ENCODE measurements around the gene PLEKHM2.

The PLEKHM2 gene

GRCh38 chr1:15719381-15720120 lies 35.4 kb downstream of the PLEKHM2 start:
- no peak overlapping the region for H3K4me3 ChIP-seq (ENCODE audit: low read length)
- no peak for TF ChIP-seq CTCF (conservative IDR thresholded peaks at IDR 0.05; ENCODE audit: low read depth, low read length)
- no peak for DNase-seq (ENCODE audit: low read depth)

DNA sequence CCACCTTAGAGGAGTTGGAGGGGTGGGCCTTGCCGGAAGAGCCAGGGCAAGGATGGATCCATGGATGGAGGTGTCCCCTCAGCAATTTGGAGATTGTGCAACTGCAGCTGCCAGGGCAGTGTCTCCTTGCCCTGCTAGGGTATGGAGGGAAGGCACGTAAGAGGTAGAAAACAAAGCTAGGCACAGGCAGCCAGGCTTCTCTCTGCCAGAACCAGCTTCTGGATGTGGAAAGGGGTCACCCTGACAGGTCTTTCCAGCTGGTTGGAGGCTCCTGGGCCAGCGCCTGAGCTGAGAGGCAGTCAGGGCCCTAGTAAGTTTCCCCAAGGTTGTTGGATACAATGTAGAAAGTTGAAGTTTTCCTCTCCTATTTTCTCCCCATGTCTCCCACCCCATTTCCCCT lies 36.7 kb downstream of the PLEKHM2 start:
- H3K4me3 ChIP-seq (ENCODE audit: low read length) = no peak overlapping the region
- DNase-seq (ENCODE audit: low read depth) = no peak
- no peak for TF ChIP-seq CTCF (conservative IDR thresholded peaks at IDR 0.05; ENCODE audit: low read depth, low read length)

DNA sequence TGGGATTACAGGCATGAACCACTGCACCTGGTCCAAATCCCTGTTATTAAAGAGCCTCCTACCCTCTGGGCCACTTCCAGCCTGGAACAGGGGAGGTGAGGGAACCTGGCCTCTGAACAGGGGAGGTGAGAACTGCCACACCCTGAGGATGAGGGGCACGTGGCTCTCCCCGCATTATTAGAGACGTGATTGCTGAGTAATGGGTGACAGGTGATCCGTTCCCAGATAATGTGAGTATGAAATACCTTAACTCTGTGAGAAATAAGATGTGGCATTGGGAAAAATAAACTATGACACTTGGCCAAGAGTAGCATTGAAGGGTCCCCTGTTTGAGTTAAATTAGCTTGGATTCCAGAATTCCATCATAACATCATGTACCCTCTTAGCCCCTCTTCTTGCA lies 38.3 kb downstream of the PLEKHM2 start:
- no peak for DNase-seq (ENCODE audit: low read depth)
- H3K4me3 ChIP-seq (ENCODE audit: low read length) = no peak overlapping the region
- TF ChIP-seq CTCF (conservative IDR thresholded peaks at IDR 0.05; ENCODE audit: low read depth, low read length) = no peak

GRCh38 chr1:15722836-15723532 lies 38.9 kb downstream of the PLEKHM2 start:
- H3K4me3 ChIP-seq (ENCODE audit: low read length) = no peak overlapping the region
- no peak for TF ChIP-seq CTCF (conservative IDR thresholded peaks at IDR 0.05; ENCODE audit: low read depth, low read length)
- no peak for DNase-seq (ENCODE audit: low read depth)

DNA sequence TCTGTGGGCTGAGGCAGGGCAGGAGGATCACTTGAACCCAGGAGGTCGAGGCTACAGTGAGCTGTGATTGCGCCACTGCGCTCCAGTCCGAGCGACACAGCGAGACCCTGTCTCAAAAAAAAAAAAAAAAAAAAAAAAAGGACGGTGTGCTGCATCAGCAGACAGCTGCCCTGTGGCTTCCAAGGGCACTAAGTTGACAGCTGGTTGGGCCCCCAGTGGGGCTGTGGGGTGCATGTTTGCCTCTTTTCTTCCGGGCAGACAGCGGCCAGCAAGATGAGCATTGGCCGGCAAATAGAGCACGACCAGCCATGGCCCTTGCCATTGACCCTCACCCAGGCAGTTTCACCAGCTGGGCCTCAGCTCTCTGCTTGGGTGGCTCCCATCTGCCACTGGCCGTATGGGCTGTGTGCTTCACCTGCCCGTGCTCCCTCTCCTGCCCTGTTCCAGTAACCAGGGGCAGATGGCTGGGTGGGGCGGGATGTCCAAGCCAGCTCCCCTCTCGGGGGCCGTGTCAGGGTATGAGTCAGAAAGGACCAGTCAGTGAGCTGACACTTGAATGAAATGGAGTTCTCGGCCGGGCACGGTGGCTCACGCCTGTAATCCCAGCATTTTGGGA lies 39.6 kb downstream of the PLEKHM2 start:
- no peak for DNase-seq (ENCODE audit: low read depth)
- no peak overlapping the region for H3K4me3 ChIP-seq (ENCODE audit: low read length)
- TF ChIP-seq CTCF (conservative IDR thresholded peaks at IDR 0.05; ENCODE audit: low read depth, low read length) = no peak

DNA sequence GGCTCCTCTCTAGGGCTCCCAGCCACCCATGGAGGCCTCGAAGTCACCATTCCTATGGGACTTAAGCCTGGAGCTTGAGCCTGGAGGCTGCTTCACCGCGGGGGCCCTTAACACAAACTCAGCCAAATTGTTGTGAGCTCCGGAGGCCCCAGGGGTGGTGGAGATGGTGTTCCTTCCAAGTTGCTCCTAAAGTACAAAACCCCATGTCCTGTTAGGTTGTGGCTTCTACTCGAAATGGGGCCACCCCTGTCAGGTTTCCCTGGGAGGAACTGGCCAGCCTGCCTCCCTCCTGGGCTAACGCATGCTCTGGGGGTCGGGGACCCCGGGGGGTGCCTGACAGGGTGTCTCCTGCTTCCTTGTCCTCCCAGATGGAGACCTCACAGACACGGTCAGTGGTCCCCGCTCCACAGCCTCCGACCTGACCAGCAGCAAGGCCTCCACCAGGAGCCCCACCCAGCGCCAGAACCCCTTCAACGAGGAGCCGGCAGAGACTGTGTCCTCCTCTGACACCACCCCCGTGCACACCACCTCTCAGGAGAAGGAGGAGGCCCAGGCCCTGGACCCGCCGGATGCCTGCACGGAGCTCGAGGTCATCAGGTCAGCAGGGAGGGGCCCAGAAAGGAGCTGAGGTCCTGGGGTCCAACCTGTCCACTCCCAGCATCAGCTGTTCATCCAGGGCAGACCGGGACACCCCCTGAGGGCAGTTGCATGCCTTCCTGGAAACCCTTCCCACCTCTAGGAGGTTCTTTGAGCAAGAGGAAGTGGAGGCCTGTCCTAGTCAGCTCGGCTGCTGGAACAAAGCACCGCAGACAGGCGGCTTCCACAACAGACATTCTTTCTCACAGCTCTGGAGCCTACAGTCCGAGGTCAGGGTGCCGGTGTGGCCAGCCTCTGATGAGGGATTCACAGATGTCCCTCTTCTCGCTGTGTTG lies 41.1 kb downstream of the PLEKHM2 start:
- no peak for DNase-seq (ENCODE audit: low read depth)
- H3K4me3 ChIP-seq (ENCODE audit: low read length) = no peak overlapping the region
- no peak for TF ChIP-seq CTCF (conservative IDR thresholded peaks at IDR 0.05; ENCODE audit: low read depth, low read length)

All from retinal pigment epithelial cell (primary cell).